Measurements from ENCODE around the gene IL1RAPL1. TPM values are rescaled to one million over a fixed set of nuclear protein-coding genes. Genes with fewer than 3 reads are reported as not detected.
"Not testable (repeated sequence)": the region's sequence is repeated elsewhere in the genome, so short reads cannot be mapped to it uniquely, and the experiment has no call there.

The IL1RAPL1 gene
- total RNA-seq, 4 donors from 2014 or later = 0.24 to 6.2 TPM; not detected in 2

DNA sequence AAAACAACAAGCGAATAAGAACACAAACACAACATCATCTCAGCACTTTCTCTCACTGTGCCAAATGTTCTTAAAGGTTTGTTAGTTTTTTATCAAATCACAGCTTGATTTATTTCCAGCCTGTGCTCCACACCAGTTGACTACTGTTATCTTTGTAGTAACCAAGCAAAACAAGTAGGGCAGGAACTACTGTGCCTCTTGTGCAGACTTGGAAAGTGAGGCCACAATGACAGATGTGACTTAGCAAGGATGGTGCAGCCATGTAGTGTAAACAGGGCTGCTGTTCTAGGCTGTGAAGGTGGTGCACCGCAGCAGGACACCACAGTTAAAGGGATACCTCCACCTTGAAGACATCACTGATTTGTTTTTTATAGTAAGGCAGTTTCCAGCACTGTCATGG, 170.0 kb downstream of the IL1RAPL1 start:
- no peak overlapping the region for H3K27ac ChIP-seq
- intact Hi-C loops (cut with DNase I; ENCODE audit: low total_unique reads) = no loop called here
- H3K9me3 ChIP-seq = no peaks in the 10 kb centered on the region
- no peaks in the 10 kb centered on the region for H3K27me3 ChIP-seq
- no peaks in the 10 kb centered on the region for H3K4me1 ChIP-seq
- no peaks in the 10 kb centered on the region for H3K36me3 ChIP-seq
- TF ChIP-seq, protein P1, sequence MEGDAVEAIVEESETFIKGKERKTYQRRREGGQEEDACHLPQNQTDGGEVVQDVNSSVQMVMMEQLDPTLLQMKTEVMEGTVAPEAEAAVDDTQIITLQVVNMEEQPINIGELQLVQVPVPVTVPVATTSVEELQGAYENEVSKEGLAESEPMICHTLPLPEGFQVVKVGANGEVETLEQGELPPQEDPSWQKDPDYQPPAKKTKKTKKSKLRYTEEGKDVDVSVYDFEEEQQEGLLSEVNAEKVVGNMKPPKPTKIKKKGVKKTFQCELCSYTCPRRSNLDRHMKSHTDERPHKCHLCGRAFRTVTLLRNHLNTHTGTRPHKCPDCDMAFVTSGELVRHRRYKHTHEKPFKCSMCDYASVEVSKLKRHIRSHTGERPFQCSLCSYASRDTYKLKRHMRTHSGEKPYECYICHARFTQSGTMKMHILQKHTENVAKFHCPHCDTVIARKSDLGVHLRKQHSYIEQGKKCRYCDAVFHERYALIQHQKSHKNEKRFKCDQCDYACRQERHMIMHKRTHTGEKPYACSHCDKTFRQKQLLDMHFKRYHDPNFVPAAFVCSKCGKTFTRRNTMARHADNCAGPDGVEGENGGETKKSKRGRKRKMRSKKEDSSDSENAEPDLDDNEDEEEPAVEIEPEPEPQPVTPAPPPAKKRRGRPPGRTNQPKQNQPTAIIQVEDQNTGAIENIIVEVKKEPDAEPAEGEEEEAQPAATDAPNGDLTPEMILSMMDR (IDR thresholded peaks at IDR 0.05) = no peak
- TF ChIP-seq POLR2A (IDR thresholded peaks at IDR 0.05) = no peak
- no peak overlapping the region for H3K4me3 ChIP-seq
- DNase-seq = no peak

DNA sequence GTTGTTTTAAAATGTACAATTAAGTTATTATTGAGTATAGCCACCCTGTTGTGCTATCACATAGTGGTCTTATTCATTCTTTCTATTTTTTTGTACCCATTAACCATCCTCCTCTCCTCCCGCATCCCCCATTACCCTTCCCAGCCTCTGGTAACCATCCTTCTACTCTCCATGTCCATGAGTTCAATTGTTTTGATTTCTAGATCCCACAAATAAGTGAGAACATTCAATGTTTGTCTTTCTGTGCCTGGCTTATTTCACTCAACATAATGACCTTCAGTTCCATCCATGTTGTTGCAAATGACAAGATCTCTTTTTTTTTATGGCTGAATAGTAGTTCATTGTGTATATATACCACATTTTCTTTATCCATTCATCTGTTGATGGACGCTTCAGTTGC, 179.3 kb downstream of the IL1RAPL1 start:
- H3K36me3 ChIP-seq; H3K27me3 ChIP-seq; DNase-seq; H3K27ac ChIP-seq; H3K9me3 ChIP-seq; intact Hi-C loops (cut with DNase I; ENCODE audit: low total_unique reads); H3K4me3 ChIP-seq; H3K4me1 ChIP-seq: not testable (repeated sequence)

DNA sequence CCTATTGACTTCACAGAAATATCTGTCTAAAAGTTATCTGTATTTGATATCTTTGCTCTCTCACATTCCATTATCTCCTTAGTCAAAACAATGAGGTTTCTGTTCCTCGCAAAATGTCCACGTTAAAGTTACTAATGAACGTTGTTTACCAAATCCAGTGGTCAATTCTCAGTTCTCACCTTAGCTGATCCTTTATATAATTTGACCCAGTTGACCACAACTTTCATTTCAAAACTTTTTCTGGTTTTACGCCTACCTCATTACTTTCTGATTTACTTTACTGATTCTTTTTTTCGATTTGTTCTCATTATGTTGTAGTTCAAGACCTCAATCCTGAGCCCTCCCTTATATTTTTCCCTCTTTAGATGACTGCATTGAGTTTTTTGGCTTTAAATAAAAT, 186.6 kb downstream of the IL1RAPL1 start:
- Histone ChIP-seq H3K27ac (no peak overlapping the region), H3K4me1 (no peaks in the 10 kb centered on the region), H3K36me3 (no peaks in the 10 kb centered on the region), H3K4me3 (no peak overlapping the region), H3K9me3 (no peaks in the 10 kb centered on the region), H3K27me3 (no peaks in the 10 kb centered on the region)
- intact Hi-C loops (cut with DNase I; ENCODE audit: low total_unique reads) = no loop called here
- TF ChIP-seq, protein P1 (IDR thresholded peaks at IDR 0.05) = no peak
- TF ChIP-seq POLR2A (IDR thresholded peaks at IDR 0.05) = no peak
- DNase-seq = no peak

DNA sequence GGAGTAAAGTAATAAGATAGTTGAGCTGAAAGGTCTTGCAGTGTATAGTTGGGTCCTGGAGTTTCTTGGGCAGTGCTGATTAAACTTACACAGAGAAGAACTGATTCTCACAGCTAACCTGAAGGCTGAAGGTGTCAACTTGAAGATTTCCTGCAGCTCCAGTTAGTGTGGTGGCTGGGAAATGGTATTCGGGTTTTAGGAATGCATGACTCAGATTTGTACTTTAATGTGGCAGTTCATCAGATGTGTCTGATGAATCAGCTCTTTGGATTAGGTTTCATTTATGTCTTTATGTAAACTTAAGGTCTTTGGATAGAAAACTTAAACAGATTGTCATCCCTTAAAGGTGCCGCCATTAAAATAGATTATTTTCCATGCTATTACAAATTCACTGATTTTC, 200.0 kb downstream of the IL1RAPL1 start:
- Histone ChIP-seq H3K36me3 (no peaks in the 10 kb centered on the region), H3K4me1 (no peaks in the 10 kb centered on the region), H3K27ac (no peak overlapping the region), H3K9me3 (no peaks in the 10 kb centered on the region), H3K4me3 (no peak overlapping the region), H3K27me3 (peaks cover 0 to 6% of the 10 kb centered on the region in 2 donors)
- TF ChIP-seq, protein P1 (IDR thresholded peaks at IDR 0.05) = no peak
- TF ChIP-seq POLR2A (IDR thresholded peaks at IDR 0.05) = no peak
- no peak for DNase-seq
- intact Hi-C loops (cut with DNase I; ENCODE audit: low total_unique reads) = no loop called here

DNA sequence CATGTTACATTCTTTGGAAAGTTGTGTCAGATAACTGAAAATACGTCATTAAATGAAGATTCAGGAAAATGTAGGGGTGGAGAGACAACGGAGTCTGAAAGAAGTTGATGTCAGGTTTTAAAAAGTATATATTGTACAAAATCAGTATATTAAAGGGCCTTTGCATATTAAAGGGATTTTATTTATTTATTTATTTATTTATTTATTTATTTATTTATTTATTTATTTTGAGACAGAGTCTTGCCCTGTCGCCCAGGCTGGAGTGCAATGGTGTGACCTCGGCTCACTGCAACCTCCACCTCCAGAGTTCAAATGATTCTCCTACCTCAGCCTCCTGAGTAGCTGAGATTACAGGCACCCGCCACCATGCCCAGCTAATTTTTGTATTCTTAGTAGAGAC, 213.4 kb downstream of the IL1RAPL1 start:
- not testable (repeated sequence) for DNase-seq

DNA sequence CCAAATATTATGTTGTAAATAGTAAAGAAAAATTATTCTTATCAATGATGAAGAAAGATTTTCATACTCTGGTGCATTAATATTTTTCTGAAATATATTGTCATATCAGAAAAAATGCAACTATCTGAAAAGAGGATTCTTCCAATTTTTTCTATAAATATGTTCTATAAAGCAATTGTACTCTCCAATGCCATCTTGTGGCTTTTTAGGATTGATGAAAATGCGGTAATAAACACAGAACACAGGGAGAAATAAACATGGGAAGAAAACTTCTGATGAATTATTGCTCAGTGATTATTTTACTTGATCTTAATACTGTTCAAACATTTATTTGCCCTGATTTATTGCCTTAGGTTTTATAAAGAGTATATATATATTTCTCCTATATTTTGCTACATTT, 215.4 kb downstream of the IL1RAPL1 start:
- intact Hi-C loops (cut with DNase I; ENCODE audit: low total_unique reads) = no loop called here
- no peak overlapping the region for H3K4me3 ChIP-seq
- H3K9me3 ChIP-seq = no peaks in the 10 kb centered on the region
- no peaks in the 10 kb centered on the region for H3K4me1 ChIP-seq
- no peak overlapping the region for H3K27ac ChIP-seq
- no peak for TF ChIP-seq POLR2A (IDR thresholded peaks at IDR 0.05)
- TF ChIP-seq, protein P1 (IDR thresholded peaks at IDR 0.05) = no peak
- DNase-seq = no peak
- H3K36me3 ChIP-seq = no peaks in the 10 kb centered on the region
- H3K27me3 ChIP-seq = peaks cover 0 to 3% of the 10 kb centered on the region in 2 donors

More for the DNA sequence above, 213.4 kb downstream of the IL1RAPL1 start:
- H3K36me3 ChIP-seq; H3K9me3 ChIP-seq; H3K27me3 ChIP-seq; H3K4me3 ChIP-seq; H3K27ac ChIP-seq; intact Hi-C loops (cut with DNase I; ENCODE audit: low total_unique reads); H3K4me1 ChIP-seq: not testable (repeated sequence)
